Measurements from ENCODE around the gene FAM53B. TPM values are rescaled to one million over a fixed set of nuclear protein-coding genes. Genes with fewer than 3 reads are reported as not detected.
A peak's percentile ranks its signal among the peaks of the same experiment; 100 is the strongest.

Gene FAM53B
- total RNA-seq, 1 donor from 2014 or later: 53.4 TPM

- H3K27ac ChIP-seq (replicated peaks): no peak overlapping the region
- no peak overlapping the region for H3K4me3 ChIP-seq
- no peaks in the 10 kb centered on the region for H3K4me1 ChIP-seq
- H3K36me3 ChIP-seq: no peaks in the 10 kb centered on the region
- H3K27me3 ChIP-seq (ENCODE audit: low read depth): no peaks in the 10 kb centered on the region
- intact Hi-C loops (cut with micrococcal nuclease): no loop called here
- DNase-seq: no peak
- no peak for TF ChIP-seq CTCF (IDR thresholded peaks at IDR 0.05; ENCODE audit: borderline replicate concordance)
- no peaks in the 10 kb centered on the region for H3K9me3 ChIP-seq (replicated peaks)
These were observed 146.0 kb downstream of the FAM53B start for GRCh38 chr10:124598196-124598595.

GRCh38 chr10:124597846-124598165 is 146.4 kb downstream of the FAM53B start:
- H3K36me3 ChIP-seq: no peaks in the 10 kb centered on the region
- no peak for DNase-seq
- H3K27ac ChIP-seq (replicated peaks): no peak overlapping the region
- no peaks in the 10 kb centered on the region for H3K9me3 ChIP-seq (replicated peaks)
- no peaks in the 10 kb centered on the region for H3K4me1 ChIP-seq
- TF ChIP-seq CTCF (IDR thresholded peaks at IDR 0.05; ENCODE audit: borderline replicate concordance): no peak
- intact Hi-C loops (cut with micrococcal nuclease): no loop called here
- no peaks in the 10 kb centered on the region for H3K27me3 ChIP-seq (ENCODE audit: low read depth)
- H3K4me3 ChIP-seq: no peak overlapping the region

DNA sequence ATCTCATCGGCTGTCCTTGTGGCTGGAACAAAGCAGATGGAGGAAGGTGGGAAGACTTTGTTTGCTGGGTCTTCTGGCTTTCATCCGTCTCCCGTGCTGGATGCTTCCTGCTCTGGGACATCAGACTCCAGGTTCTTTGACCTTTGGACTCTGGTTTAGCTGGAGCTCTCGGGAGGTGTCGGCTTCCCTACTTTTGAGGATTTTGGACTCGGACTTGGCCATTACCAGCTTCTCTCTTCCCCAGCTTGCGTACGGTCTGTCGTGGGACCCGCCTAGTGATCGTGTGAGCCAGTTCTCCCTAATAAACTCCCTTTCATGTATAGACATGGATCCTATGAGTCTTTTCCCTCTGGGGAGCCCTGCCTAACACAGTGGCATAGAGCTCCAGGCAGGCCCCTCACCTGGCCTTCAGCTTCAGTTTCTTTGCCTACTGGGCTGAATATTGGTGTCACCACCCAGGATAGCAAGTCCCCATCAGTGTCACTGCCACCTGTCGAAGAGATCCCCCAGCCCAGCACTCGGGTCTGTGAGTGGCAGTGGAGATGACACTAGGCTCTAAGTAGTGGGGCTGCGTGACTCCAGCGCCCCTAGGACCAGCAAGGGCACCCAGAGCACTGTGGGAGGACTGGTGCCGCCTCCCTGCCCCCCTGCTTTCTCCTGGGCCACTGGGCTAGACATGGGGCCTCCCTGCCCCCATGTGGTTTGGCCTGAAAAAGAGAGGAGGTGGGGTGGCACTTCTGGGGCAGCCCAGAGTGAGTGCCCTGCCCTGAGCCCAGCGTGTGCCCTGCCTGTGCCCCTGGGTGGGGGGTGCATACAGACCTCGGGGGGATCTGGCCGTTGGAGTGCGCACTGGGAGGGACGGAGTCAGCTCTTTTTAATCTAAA is 147.0 kb downstream of the FAM53B start:
- H3K36me3 ChIP-seq: no peaks in the 10 kb centered on the region
- H3K27ac ChIP-seq (replicated peaks): no peak overlapping the region
- no peaks in the 10 kb centered on the region for H3K9me3 ChIP-seq (replicated peaks)
- intact Hi-C loops (cut with micrococcal nuclease): no loop called here
- H3K4me3 ChIP-seq: no peak overlapping the region
- no peaks in the 10 kb centered on the region for H3K27me3 ChIP-seq (ENCODE audit: low read depth)
- TF ChIP-seq CTCF (IDR thresholded peaks at IDR 0.05; ENCODE audit: borderline replicate concordance): no peak
- H3K4me1 ChIP-seq: no peaks in the 10 kb centered on the region
- DNase-seq: no peak

- peak; percentile 2 for DNase-seq
- no peaks in the 10 kb centered on the region for H3K27me3 ChIP-seq (ENCODE audit: low read depth)
- no peaks in the 10 kb centered on the region for H3K4me1 ChIP-seq
- H3K9me3 ChIP-seq (replicated peaks): peaks cover 9% of the 10 kb centered on the region
- no peak overlapping the region for H3K27ac ChIP-seq (replicated peaks)
- no peak overlapping the region for H3K4me3 ChIP-seq
- TF ChIP-seq CTCF (IDR thresholded peaks at IDR 0.05; ENCODE audit: borderline replicate concordance): no peak
- H3K36me3 ChIP-seq: no peaks in the 10 kb centered on the region
- intact Hi-C loops (cut with micrococcal nuclease): no loop called here
These were observed 147.9 kb downstream of the FAM53B start for GRCh38 chr10:124596116-124596785.

DNA sequence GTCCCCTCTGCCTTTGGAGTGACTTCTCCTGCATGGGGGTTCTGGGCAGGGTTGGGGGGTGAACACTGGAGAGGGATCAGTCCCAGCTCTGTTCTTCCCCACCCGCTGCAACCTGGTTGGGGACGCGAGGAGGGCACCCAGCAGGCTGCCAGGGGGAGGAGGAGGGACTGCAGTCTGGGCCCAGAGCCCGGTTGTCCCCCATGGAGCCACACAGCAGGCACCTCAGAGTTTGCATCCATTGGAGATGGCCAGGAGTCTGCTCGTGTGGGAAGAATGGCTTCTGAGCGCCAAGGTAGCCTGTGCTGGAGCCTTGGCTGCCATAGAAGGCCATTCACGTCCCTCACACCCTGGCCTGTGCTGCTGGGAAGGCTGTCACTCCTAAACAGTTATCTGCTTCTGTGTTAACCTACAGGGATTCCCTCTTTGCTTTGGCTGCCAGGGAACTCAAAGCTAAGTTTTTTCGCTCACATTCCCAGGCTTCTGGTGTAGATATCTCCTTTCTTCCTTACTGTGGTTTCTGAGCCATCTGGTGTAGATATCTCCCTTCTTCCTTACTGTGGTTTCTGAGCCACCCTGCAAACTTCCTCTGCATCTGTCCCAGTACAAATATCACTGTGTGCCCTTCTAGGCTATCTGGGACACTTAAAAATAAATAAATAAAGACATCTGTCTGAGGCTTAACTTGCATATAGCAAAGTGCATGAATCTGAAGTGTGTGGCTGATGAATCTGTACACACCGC is 148.9 kb downstream of the FAM53B start:
- no peaks in the 10 kb centered on the region for H3K4me1 ChIP-seq
- no peak overlapping the region for H3K4me3 ChIP-seq
- peak; percentile 11 for DNase-seq
- no peaks in the 10 kb centered on the region for H3K36me3 ChIP-seq
- peaks cover 9% of the 10 kb centered on the region for H3K9me3 ChIP-seq (replicated peaks)
- TF ChIP-seq CTCF (IDR thresholded peaks at IDR 0.05; ENCODE audit: borderline replicate concordance): no peak
- H3K27me3 ChIP-seq (ENCODE audit: low read depth): no peaks in the 10 kb centered on the region
- no peak overlapping the region for H3K27ac ChIP-seq (replicated peaks)
- intact Hi-C loops (cut with micrococcal nuclease): no loop called here
